Ovary (tissue), 9 donors: ENCODE measurements around the gene GALE. TPM values are rescaled to one million over a fixed set of nuclear protein-coding genes. Genes with fewer than 3 reads are reported as not detected.
A peak's percentile ranks its signal among the peaks of the same experiment; 100 is the strongest.

Source experiments
- DNase-seq, 5 donors: peaks; one replicate each; pipeline ENCODE4 v3.0.0-alpha.2; 2019 to 2020
- H3K27ac ChIP-seq, 2 donors: fragments of 200-600 bp; one replicate each; pipeline versions ENCODE4 v1.5.1 to v1.8.0; 2019 to 2022
- H3K27me3 ChIP-seq: fragments of 200-600 bp; one replicate; pipeline ENCODE4 v1.8.0; 2022
- H3K36me3 ChIP-seq: fragments of 200-600 bp; sonication (generic); one replicate; pipeline ENCODE4 v1.5.1; 2019
- H3K4me1 ChIP-seq: one replicate; pipeline ENCODE4 v1.8.1; 2013; ENCODE audit warnings: mild to moderate bottlenecking, moderate library complexity; ENCODE audit not compliant: insufficient read depth
- H3K4me3 ChIP-seq: fragments of 200-600 bp; sonication (generic); one replicate; pipeline ENCODE4 v1.5.1; 2017
- H3K9me3 ChIP-seq, 2 donors: fragments of 200-600 bp in 1 of 2; sonication (generic) in 1 of 2; one replicate each; pipeline versions ENCODE4 v1.5.1 to v1.8.1; 2013 to 2019; ENCODE audit warnings: mild to moderate bottlenecking in 1 of 2, moderate library complexity in 1 of 2
- CTCF ChIP-seq, 3 donors: fragments of 450-650 bp in 2 of 3; fragments of 200-600 bp in 1 of 3; IDR thresholded peaks; one replicate each; pipeline versions ENCODE4 v1.5.1 to v1.8.0; 2016 to 2022; ENCODE audit warnings: antibody characterized with exemption in 3 of 3, mild to moderate bottlenecking in 1 of 3
- EP300 ChIP-seq: sonication (generic); formaldehyde crosslinking; IDR thresholded peaks from one replicate; pipeline ENCODE4 v1.6.1; 2017; ENCODE audit warnings: antibody characterized with exemption
- POLR2A ChIP-seq: fragments of 450-650 bp; IDR thresholded peaks from one replicate; pipeline ENCODE4 v1.6.1; 2017; ENCODE audit warnings: antibody characterized with exemption, mild to moderate bottlenecking, moderate library complexity
- WGBS, 3 donors: extraction: QIAGEN DNeasy Blood & Tissue Kit in 1 of 3; methylation state at CpG; one replicate each; pipeline versions ENCODE4 v1.1.5 to v1.1.7; 2013 to 2017; 5-methylcytosine and 5-hydroxymethylcytosine counted together
- intact Hi-C, 4 donors: fragments of 100-400 bp; cut with DNase I; formaldehyde crosslinking; loops; one replicate each; pipeline versions ENCODE4 v1.11.0 to v1.15.1; 2022 to 2023
- polyA plus RNA-seq, 2 donors: library from polyadenylated mRNA; stranded (reverse); fragments of 200-250 nt in 1 of 2; fragments of 350-450 nt in 1 of 2; fragmentation: Illumina TruSeq in 1 of 2; extraction: RNeasy Lipid Tissue Mini Kit (QIAGEN cat#74804) in 1 of 2; gene quantifications; one replicate each; pipeline ENCODE4 v1.2.3, GENCODE V29; 2013 to 2014
- total RNA-seq, 7 donors: library from RNA; depleted of rRNA in 2 of 7; stranded (reverse); fragments of >200 nt in 2 of 7; fragmentation: NEBNext Ultra II Directional in 3 of 7; extraction: Animal tissue kit (Norgen Biotek cat#: 25700) in 3 of 7; gene quantifications; one replicate each; pipeline versions ENCODE4 v1.1.0 to v1.2.4, GENCODE V29; 2016 to 2023
- donor health status: DM: no; HTN: no; CAD: no; lungs with moderate emphysema.
- donor health status: DM: no; HTN: no; CAD: no.
- donor health status: Bipolar disorder and iron deficiency.
- donor health status: DM: yes; HTN: yes; CAD: no.
- donor health status: DM: no; HTN: no; CAD: no.
- donor health status: DM: yes; HTN: yes; CAD: no.

Gene GALE
- total and polyA plus RNA-seq, 9 donors = 3.2 to 17.7 (median 12.3) TPM

GRCh38 chr1:23751050-23751814 lies 49.3 kb downstream of the GALE start:
- TF ChIP-seq EP300 = no peak
- no peak for TF ChIP-seq CTCF (IDR thresholded peaks at IDR 0.05)
- no peak for TF ChIP-seq POLR2A
- no peaks in the 10 kb centered on the region for H3K9me3 ChIP-seq
- H3K27me3 ChIP-seq = no peaks in the 10 kb centered on the region
- WGBS, 3 donors = 55 to 61% (median 56%) methylated on average over 11 of the region's 11 CpGs
- H3K36me3 ChIP-seq = no peaks in the 10 kb centered on the region
- no peak overlapping the region for H3K27ac ChIP-seq
- peak in 1 of 5 donors; percentile 27 for DNase-seq
- H3K4me3 ChIP-seq = no peak overlapping the region
- intact Hi-C loops = no loop called here
- H3K4me1 ChIP-seq = no peaks in the 10 kb centered on the region

- DNase-seq = no peak
- peaks cover 7% of the 10 kb centered on the region for H3K4me1 ChIP-seq
- no peaks in the 10 kb centered on the region for H3K36me3 ChIP-seq
- no peaks in the 10 kb centered on the region for H3K9me3 ChIP-seq
- H3K27me3 ChIP-seq = no peaks in the 10 kb centered on the region
- no peak overlapping the region for H3K27ac ChIP-seq
- no peak for TF ChIP-seq EP300
- TF ChIP-seq POLR2A = no peak
- no peak for TF ChIP-seq CTCF (IDR thresholded peaks at IDR 0.05)
- WGBS, 3 donors = 77 to 79% (median 79%) methylated on average over 3 of the region's 3 CpGs
- intact Hi-C loops = loop anchor here in 1 of 4 donors (10.0 kb wide), 1 partner anchor 53 kb away; the partner anchor contains the start of gene RPL11
- H3K4me3 ChIP-seq = no peak overlapping the region
These were observed 52.5 kb downstream of the GALE start for GRCh38 chr1:23748016-23748415.

Other genes with a start within 250 kb of the GALE start
- 100 to 1,000 TPM in 4 of 7 donors, 10 to 100 TPM in 3; 44.1 to 274 (median 143) TPM for gene ID3, start 241.3 kb downstream of the GALE start, total RNA-seq
- 100 to 1,000 TPM in 1 of 2 donors, 10 to 100 TPM in 1; 37.9 to 257 TPM for gene ID3, start 241.3 kb downstream of the GALE start, polyA plus RNA-seq
- gene RPL11, start 108.9 kb downstream of the GALE start, total RNA-seq = 1,000 to 10,000 TPM; 1,656 to 2,751 (median 1,969) TPM
- 1,000 to 10,000 TPM; 4,158 to 5,066 TPM for gene RPL11, start 108.9 kb downstream of the GALE start, polyA plus RNA-seq
- gene ELOA, start 57.3 kb downstream of the GALE start, total RNA-seq = 10 to 100 TPM; 17.8 to 38.0 (median 27.3) TPM
- 10 to 100 TPM; 13.0 to 29.8 TPM for gene ELOA, start 57.3 kb downstream of the GALE start, polyA plus RNA-seq
- 10 to 100 TPM; 39.9 to 46.5 (median 42.7) TPM for gene PITHD1, start 22.3 kb downstream of the GALE start, total RNA-seq
- 10 to 100 TPM; 43.4 to 55.0 TPM for gene PITHD1, start 22.3 kb downstream of the GALE start, polyA plus RNA-seq
- gene LYPLA2, start 9.6 kb downstream of the GALE start, total RNA-seq = 10 to 100 TPM; 16.5 to 33.2 (median 27.3) TPM
- gene LYPLA2, start 9.6 kb downstream of the GALE start, polyA plus RNA-seq = 10 to 100 TPM in 1 of 2 donors, 1 to 10 TPM in 1; 8.5 to 23.4 TPM
- 10 to 100 TPM; 14.3 to 31.7 (median 25.2) TPM for gene HMGCL, start 24.7 kb upstream of the GALE start, total RNA-seq
- gene HMGCL, start 24.7 kb upstream of the GALE start, polyA plus RNA-seq = 10 to 100 TPM; 28.7 to 41.4 TPM
- gene FUCA1, start 67.5 kb upstream of the GALE start, total RNA-seq = 10 to 100 TPM; 21.7 to 66.1 (median 25.6) TPM
- 100 to 1,000 TPM in 1 of 2 donors, 10 to 100 TPM in 1; 25.0 to 112 TPM for gene FUCA1, start 67.5 kb upstream of the GALE start, polyA plus RNA-seq
- under 1 TPM in 2 of 7 donors, not detected in 5; 0.03 to 0.11 TPM for gene CNR2, start 112.6 kb upstream of the GALE start, total RNA-seq
- under 1 TPM in 1 of 2 donors, not detected in 1; 0.10 TPM for gene CNR2, start 112.6 kb upstream of the GALE start, polyA plus RNA-seq
- 100 to 1,000 TPM in 3 of 7 donors, 10 to 100 TPM in 4; 72.5 to 121 (median 99.0) TPM for gene PNRC2, start 159.1 kb upstream of the GALE start, total RNA-seq
- gene PNRC2, start 159.1 kb upstream of the GALE start, polyA plus RNA-seq = 100 to 1,000 TPM in 1 of 2 donors, 10 to 100 TPM in 1; 92.4 to 119 TPM
- 100 to 1,000 TPM in 3 of 7 donors, 10 to 100 TPM in 4; 86.4 to 130 (median 99.1) TPM for gene SRSF10, start 179.6 kb upstream of the GALE start, total RNA-seq
- gene SRSF10, start 179.6 kb upstream of the GALE start, polyA plus RNA-seq = 10 to 100 TPM; 57.1 to 99.8 TPM